HCEC 1CT (cell line): ENCODE data around the gene IL17RC.
A peak's percentile ranks its signal among the peaks of the same experiment; 100 is the strongest.
"Not testable (repeated sequence)": the region's sequence is repeated elsewhere in the genome, so short reads cannot be mapped to it uniquely, and the experiment has no call there.

Source experiments
- DNase-seq: peaks from one replicate; pipeline ENCODE4 v3.0.0-alpha.2; 2017

The IL17RC gene

DNA sequence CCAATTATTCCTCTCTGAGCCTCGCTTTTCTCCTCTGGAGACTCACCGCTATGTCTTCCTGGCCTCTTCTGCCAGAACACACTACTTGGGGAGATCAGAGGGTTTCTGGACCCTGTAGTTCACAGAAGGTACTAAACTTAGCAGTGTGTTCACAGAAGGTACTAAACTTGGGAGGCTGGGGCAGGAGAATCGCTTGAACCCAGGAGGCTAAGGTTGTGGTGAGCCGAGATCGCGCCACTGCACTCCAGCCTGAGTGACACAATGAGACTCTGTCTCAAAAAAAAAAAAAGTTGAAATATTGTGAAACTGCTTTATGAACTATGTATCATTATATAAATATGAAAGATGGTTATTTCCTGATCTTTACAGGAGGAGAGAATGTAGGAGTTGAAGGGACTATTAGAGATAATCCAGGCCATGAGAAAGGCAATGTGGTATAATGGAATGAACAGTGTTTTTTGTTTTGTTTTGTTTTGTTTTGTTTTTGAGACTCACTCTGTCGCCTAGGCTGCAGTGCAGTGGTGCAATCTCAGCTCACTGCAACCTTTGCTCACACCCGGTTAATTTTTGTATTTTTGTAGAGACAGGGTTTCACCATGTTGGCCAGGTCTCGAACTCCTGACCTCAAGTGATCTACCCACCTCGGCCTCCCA lies 20.0 kb upstream of the IL17RC start:
- peak; percentile 54 for DNase-seq

GRCh38 chr3:9897408-9898372 lies 19.2 kb upstream of the IL17RC start:
- peak; percentile 61 for DNase-seq

- no peak for DNase-seq
Measured at GRCh38 chr3:9898467-9899241, 18.2 kb upstream of the IL17RC start.

DNA sequence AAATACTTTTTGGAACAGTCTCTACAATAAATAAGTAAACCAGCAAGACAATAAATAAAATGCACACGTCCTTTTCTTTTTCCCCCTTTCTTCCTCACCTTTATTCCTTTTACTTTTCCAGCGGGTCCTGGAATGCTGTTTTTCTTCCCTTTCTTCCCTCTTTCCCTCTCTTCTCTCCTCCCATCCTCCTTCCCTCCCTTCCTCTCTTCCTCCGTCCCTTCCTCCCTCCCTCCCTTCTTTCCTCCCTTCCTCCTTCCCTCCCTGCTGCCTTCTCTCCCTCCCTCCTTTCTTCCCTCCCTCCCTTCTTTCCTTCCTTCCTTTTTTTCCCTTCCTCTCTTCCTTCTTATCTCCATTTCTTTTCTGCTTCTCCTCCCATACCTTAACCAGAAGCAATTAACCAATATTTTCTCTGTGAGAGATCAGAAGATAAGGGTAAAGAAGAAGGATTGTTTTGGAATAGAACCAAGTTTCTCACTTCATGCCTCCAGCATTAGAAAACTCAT lies 17.6 kb upstream of the IL17RC start:
- DNase-seq: no peak

GRCh38 chr3:9900965-9901415 lies 15.9 kb upstream of the IL17RC start:
- DNase-seq: not testable (repeated sequence)

- no peak for DNase-seq
Measured at GRCh38 chr3:9901967-9902366, 14.9 kb upstream of the IL17RC start.

GRCh38 chr3:9902372-9903237 lies 14.3 kb upstream of the IL17RC start, which contains the start of gene IL17RE:
IL17RE (plus strand) TSS chr3:9902848; CDS start chr3:9902933, 85 bp downstream.
- no peak for DNase-seq

DNA sequence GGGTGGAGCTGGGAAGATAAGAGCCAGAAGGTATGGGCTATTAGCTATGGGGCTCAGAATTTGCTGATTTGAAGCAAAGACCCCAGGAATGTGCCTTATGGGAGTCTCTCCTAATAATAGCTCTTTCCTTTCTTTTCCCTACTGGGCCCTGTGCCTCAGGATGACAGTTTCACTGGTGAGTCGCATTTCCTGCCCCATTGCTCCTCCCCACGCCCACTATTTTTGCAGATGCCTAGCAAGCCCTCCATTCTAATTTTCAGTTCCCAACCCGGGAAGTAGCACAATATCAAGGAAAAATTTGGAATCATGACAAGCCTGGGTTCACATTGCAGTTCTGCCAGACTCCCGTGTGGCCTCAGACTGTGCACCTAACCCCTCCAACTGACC lies 13.7 kb upstream of the IL17RC start:
- DNase-seq: no peak

DNA sequence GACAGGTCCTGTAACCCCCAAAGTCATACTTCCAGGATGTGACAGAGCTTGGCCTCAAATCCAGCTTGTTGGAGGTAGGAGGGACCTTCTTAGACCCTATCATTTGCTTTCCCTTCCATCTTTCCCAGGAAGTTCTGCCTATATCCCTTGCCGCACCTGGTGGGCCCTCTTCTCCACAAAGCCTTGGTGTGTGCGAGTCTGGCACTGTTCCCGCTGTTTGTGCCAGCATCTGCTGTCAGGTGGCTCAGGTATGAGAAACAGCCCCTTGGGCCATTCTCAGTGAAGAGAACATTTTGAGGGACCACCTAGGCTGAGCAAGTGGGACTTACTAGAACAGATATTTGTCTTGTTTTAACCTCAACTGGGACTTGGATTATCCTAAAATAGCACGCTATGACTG lies 13.0 kb upstream of the IL17RC start:
- DNase-seq: no peak

DNA sequence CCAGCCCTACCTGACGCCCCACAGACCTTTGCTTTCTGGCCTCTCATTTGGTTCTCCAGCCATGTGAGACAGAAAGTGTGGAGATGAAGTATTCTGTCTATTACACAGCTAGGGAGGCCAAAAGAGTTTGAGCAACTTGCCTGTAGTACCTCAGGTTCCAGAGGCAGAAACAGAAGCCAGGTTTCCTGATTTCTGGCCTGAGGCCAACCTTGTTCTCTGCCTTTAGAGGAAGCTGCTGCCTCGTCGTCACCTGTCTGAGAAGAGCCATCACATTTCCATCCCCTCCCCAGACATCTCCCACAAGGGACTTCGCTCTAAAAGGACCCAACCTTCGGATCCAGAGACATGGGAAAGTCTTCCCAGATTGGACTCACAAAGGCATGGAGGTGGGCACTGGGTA lies 10.4 kb upstream of the IL17RC start:
- no peak for DNase-seq

DNA sequence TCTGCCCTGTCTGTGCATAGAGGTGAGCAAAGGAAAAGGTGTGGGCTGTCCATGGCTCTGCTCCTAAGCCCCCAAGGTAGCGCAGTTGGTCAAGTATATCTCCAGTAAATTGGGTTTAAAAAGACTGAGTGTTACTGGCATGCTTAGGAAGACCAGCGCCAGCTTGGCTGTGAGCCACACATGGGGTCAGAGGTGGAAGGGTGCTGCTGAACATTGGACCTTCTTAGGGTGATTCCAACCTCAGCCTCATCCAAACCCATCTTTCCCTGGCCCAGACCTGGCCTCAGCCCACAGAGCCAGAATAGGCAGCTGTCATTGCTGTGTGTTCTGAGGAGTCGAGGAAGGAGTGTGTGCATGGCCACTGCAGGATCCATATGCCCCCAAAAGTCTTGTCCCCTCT lies 8.6 kb upstream of the IL17RC start:
- DNase-seq: no peak

- DNase-seq: no peak
Measured at GRCh38 chr3:9909221-9910013, 7.5 kb upstream of the IL17RC start.

DNA sequence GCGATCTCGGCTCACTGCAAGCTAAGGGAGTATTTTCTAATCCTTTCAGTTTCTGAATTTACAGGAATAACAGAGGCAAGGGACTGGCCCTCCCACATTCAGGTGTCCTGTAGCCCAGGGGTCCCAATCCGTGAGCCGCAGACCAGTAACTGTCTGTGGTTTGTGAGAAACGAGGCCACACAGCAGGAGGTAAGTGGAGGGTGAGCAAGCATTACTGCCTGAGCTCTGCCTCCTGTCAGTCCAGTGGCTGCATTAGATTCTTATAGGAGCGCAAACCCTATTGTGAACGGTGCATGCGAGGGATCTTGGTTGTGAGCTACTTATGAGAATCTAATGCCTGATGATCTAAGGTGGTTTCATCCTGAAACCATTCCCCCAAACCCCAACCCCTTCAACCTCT lies 5.0 kb upstream of the IL17RC start:
- DNase-seq: no peak

DNA sequence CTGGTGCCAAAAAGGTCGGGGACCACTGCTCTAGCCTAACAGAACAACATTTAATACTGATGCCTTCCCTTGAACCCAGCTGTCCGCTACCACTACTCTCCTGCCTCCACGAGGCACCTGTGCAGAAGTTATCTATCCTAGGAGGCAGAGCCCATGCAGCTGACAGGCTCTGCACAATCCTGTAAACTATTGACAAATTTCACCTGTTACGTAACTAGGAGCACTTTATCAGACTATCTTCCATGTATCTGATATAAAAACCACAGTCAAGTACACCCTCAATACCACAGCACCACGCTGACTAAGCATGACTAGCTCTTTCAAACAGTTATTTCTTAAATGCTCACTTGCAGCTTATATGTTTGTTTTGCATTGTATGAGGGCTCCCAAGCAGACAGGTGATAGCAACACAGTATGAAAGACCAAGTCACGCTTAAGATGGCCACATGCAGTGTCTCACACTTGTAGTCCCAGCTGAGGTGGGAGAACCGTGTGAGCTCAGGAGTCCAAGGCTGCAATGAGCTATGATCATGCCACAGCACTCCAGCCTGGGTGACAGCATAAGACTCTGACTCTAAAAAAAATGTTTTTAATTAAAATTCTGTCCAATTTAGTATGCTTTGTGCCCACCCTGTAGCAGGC lies 4.5 kb upstream of the IL17RC start:
- DNase-seq: peak; percentile 68

GRCh38 chr3:9913601-9914000 lies 3.3 kb upstream of the IL17RC start:
- DNase-seq: no peak

GRCh38 chr3:9914011-9914410 lies 2.9 kb upstream of the IL17RC start:
- DNase-seq: no peak

DNA sequence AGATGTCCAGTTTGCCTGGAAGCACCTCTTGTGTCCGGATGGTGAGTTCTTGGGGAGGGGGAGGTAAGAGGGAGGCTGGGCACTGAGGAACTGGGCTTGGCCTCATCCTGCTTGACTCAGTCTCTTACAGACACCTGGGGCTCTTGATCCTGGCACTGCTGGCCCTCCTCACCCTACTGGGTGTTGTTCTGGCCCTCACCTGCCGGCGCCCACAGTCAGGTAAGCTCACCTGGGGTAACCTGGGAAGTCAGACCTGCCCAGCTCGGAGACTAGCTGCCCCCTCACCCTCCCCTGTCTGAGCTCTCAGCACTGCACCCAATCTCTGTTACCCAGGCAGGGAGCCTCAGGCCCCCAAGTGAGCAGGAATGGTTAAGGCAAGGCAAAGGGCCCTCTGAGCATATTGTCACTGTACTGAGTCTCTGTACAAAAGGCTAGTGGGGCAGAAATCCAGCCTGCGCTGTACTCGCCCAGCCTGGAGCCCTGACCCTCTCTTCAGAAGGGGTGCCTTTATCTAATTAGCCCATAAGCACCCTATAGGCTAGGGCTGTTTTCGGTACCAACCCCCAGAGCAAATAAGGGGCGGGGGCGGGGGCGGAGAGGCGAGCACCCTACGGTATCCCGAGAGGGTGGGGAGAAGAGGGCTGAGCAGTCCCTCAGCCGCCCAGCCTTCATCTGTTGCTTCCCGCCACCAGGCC lies 2.2 kb upstream of the IL17RC start:
- DNase-seq: peak; percentile 12

GRCh38 chr3:9915254-9916141 lies 1.4 kb upstream of the IL17RC start:
- DNase-seq: peak; percentile 67

GRCh38 chr3:9916346-9916733 lies 558 bp upstream of the IL17RC start:
- DNase-seq: peak; percentile 62
